Testis (tissue), 3 donors: ENCODE results near the gene TFF1. TPM values are rescaled to one million over a fixed set of nuclear protein-coding genes. Genes with fewer than 3 reads are reported as not detected.

Source experiments
- DNase-seq: peaks from one replicate; pipeline ENCODE4 v3.0.0-alpha.2; 2019
- H3K27ac ChIP-seq, 2 donors: fragments of 200-600 bp; sonication (generic); one replicate each; pipeline ENCODE4 v1.5.1; 2019
- H3K27me3 ChIP-seq: fragments of 200-600 bp; sonication (generic); one replicate; pipeline ENCODE4 v1.5.1; 2019
- H3K36me3 ChIP-seq: fragments of 200-600 bp; sonication (generic); one replicate; pipeline ENCODE4 v1.5.1; 2017; ENCODE audit warnings: low read depth; ENCODE audit errors: missing control alignments
- H3K4me1 ChIP-seq: fragments of 200-600 bp; sonication (generic); one replicate; pipeline ENCODE4 v1.5.1; 2019
- H3K4me3 ChIP-seq, 2 donors: fragments of 200-600 bp; sonication (generic); one replicate each; pipeline ENCODE4 v1.5.1; 2017 to 2019
- H3K9me3 ChIP-seq: fragments of 200-600 bp; sonication (generic); one replicate; pipeline ENCODE4 v1.5.1; 2017
- CTCF ChIP-seq, 3 experiments: fragments of 450-650 bp in 2 of 3; fragments of 200-600 bp in 1 of 3; sonication (generic) in 1 of 3; IDR thresholded peaks; one replicate each; pipeline ENCODE4 v1.5.1; 2016 to 2019; ENCODE audit warnings: antibody characterized with exemption in 3 of 3, mild to moderate bottlenecking in 2 of 3, moderate library complexity in 1 of 3
- POLR2A ChIP-seq: fragments of 450-650 bp; IDR thresholded peaks from one replicate; pipeline ENCODE4 v1.6.1; 2017; ENCODE audit warnings: antibody characterized with exemption, mild to moderate bottlenecking, moderate library complexity
- WGBS, 2 donors: methylation state at CpG; one replicate each; pipeline ENCODE4 v1.1.5; 2018; 5-methylcytosine and 5-hydroxymethylcytosine counted together
- intact Hi-C: fragments of 100-400 bp; cut with DNase I; formaldehyde crosslinking; loops from one replicate; pipeline ENCODE4 v1.15.1; 2023; ENCODE audit warnings: low total_unique reads
- polyA plus RNA-seq: library from polyadenylated mRNA; stranded (reverse); fragments of 350-450 nt; fragmentation: Illumina TruSeq; extraction: RNeasy Lipid Tissue Mini Kit (QIAGEN cat#74804); gene quantifications from one replicate; pipeline ENCODE4 v1.2.3, GENCODE V29; 2014; ENCODE audit warnings: low read depth, low replicate concordance; ENCODE audit not compliant: insufficient read depth
- total RNA-seq, 2 donors: library from RNA; depleted of rRNA; stranded (reverse); fragments of >200 nt; gene quantifications; one replicate each; pipeline ENCODE4 v1.2.3, GENCODE V29; 2016

TFF1 gene
- total and polyA plus RNA-seq, 3 donors from 2014 or later: not detected

GRCh38 chr21:42377211-42377950 is 11.0 kb upstream of the TFF1 start:
- no peak for TF ChIP-seq POLR2A
- TF ChIP-seq CTCF (IDR thresholded peaks at IDR 0.05): no peak
- Histone ChIP-seq H3K9me3 (no peaks in the 10 kb centered on the region), H3K36me3 (no peaks in the 10 kb centered on the region), H3K27me3 (no peaks in the 10 kb centered on the region), H3K4me3 (no peak overlapping the region), H3K4me1 (no peaks in the 10 kb centered on the region), H3K27ac (no peak overlapping the region)
- intact Hi-C loops: no loop called here
- 81 to 87% methylated on average over 14 to 24 of the region's 24 CpGs for WGBS, 2 donors
- DNase-seq: no peak

- no peaks in the 10 kb centered on the region for H3K4me1 ChIP-seq
- no peaks in the 10 kb centered on the region for H3K27me3 ChIP-seq
- no peaks in the 10 kb centered on the region for H3K36me3 ChIP-seq
- H3K27ac ChIP-seq: no peak overlapping the region
- no peaks in the 10 kb centered on the region for H3K9me3 ChIP-seq
- 74 to 84% methylated on average over 20 to 32 of the region's 32 CpGs for WGBS, 2 donors
- DNase-seq: no peak
- intact Hi-C loops: no loop called here
- H3K4me3 ChIP-seq: no peak overlapping the region
- no peak for TF ChIP-seq CTCF (IDR thresholded peaks at IDR 0.05)
- TF ChIP-seq POLR2A: no peak
Observed at GRCh38 chr21:42376338-42376982, 10.1 kb upstream of the TFF1 start.

GRCh38 chr21:42375966-42376337 is 9.6 kb upstream of the TFF1 start:
- Histone ChIP-seq H3K4me3 (no peak overlapping the region), H3K27ac (no peak overlapping the region), H3K4me1 (no peaks in the 10 kb centered on the region), H3K9me3 (no peaks in the 10 kb centered on the region), H3K27me3 (no peaks in the 10 kb centered on the region), H3K36me3 (no peaks in the 10 kb centered on the region)
- WGBS, 2 donors: 78 to 81% methylated on average over 3 of the region's 3 CpGs
- intact Hi-C loops: no loop called here
- DNase-seq: no peak
- no peak for TF ChIP-seq CTCF (IDR thresholded peaks at IDR 0.05)
- TF ChIP-seq POLR2A: no peak

GRCh38 chr21:42375506-42375905 is 9.2 kb upstream of the TFF1 start:
- no peaks in the 10 kb centered on the region for H3K9me3 ChIP-seq
- H3K27me3 ChIP-seq: no peaks in the 10 kb centered on the region

More at GRCh38 chr21:42375506-42375905, 9.2 kb upstream of the TFF1 start:
- WGBS, 2 donors: 76 to 85% methylated on average over 6 to 11 of the region's 11 CpGs
- H3K36me3 ChIP-seq: no peaks in the 10 kb centered on the region
- no peaks in the 10 kb centered on the region for H3K4me1 ChIP-seq
- no peak overlapping the region for H3K27ac ChIP-seq
- intact Hi-C loops: no loop called here
- DNase-seq: no peak
- H3K4me3 ChIP-seq: no peak overlapping the region
- no peak for TF ChIP-seq CTCF (IDR thresholded peaks at IDR 0.05)
- TF ChIP-seq POLR2A: no peak
